Activated T-helper 1 cell treated with Interleukin-2 at 50 U/mL for 16 hours (primary cell): Measurements from ENCODE around the gene CEP85L.
A peak's percentile ranks its signal among the peaks of the same experiment; 100 is the strongest.

ENCODE experiments used
- DNase-seq: peaks from one replicate; pipeline ENCODE4 v3.0.0-alpha.2; 2020; ENCODE audit warnings: low read depth

Gene CEP85L

GRCh38 chr6:118660218-118660569 is 8.8 kb upstream of the CEP85L start:
- DNase-seq: peak; percentile 39

DNA sequence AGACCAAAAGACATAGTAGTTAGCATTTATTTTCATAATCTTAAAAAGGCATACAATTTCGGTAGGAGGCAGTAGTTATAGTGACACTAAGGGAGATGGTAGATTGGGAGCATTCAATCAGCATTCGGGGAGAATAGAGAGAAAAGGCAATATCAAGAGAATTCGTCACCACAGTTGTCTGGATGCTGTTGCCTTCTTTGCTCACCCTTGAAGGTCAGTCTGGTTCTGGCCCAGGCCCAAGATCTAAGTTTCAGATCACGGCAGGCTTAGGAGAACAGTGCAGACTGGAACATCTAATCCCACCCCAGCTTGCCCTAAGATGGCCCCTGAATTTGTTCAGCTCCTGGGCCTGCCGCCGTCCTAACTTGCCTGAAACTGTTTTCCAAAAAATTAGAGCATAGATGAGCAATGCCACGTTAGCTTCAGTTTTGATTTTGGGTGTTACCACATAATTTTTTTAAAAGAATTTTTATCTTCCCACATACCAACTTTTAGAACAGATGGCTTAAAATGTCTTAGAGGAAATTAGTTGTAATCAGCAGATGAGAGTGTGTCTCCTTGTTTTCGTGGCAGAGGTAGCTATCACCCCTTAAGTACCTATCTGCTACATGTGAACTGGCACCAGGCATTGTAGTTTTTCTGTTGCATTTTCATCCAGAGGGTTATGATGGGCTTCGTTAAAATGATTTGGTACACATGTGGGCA is 8.3 kb upstream of the CEP85L start:
- DNase-seq: no peak

- DNase-seq: no peak
Observed at GRCh38 chr6:118656847-118657451, 5.6 kb upstream of the CEP85L start.

- no peak for DNase-seq
Observed at GRCh38 chr6:118652051-118652615, 742 bp upstream of the CEP85L start.

DNA sequence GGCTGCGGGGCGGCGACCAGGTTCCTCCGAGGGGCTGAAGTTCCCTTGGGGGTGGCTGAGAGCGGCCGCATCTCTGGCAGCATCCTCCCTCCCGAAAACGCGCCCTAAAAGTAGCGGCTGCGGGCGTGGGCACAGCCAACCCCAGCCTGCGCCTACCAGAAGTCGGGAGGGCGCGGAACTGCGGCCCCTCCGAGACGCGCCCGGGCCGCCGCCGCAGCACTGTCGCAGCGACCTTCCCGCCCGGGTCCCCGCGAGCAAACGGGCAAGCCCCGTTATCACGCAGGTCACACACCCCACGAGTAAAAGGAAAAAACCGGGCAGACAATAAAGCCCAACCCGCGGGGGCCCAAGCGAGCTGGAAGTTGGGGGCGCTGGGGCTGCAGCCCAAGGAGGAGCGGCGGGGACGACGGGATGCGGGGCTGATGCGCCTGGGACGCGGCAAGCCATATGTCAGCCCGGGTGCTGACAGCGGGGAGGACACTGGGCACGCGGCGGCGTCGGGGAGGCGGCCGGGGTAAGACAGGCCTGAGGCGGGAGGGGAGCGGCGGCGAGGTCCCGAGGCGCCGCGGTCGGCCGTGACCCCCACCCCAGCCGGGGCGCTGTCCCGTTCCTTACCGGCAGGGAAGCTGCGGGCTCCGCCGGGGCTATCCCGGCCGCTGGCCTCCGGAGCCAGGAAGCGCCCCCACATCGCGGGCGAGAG is 659 bp downstream of the CEP85L start:
- DNase-seq: peak; percentile 15

DNA sequence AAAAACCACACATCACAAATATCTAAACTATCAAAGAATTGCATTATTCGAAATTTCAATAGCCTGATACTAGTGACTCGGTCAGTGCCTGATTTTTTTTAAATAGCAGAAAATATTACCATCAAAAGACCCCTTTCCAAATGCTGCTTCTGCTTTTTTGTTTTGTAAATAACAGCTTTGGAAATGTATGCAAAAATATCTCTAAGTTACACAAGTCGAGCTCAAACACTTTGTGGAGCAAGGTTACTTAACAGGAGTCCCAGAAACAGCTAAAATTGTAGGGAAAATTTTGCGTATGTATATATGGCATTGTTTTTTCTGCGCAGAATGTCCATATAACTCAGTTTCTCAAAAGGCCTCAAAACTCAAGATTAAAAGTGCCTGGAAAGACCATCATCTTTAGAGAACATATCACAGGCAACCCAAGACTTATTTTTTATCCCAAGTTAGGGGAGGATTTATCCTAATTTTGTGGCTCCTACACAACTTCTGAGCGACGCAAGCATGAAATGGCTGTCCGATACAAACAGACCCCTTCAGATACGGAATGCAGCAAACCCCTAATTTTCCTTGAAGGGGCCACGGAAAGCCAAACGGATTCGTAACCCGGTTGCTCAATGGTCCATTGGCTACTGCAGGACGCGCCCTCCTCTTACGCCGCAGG is 1.3 kb downstream of the CEP85L start:
- no peak for DNase-seq

DNA sequence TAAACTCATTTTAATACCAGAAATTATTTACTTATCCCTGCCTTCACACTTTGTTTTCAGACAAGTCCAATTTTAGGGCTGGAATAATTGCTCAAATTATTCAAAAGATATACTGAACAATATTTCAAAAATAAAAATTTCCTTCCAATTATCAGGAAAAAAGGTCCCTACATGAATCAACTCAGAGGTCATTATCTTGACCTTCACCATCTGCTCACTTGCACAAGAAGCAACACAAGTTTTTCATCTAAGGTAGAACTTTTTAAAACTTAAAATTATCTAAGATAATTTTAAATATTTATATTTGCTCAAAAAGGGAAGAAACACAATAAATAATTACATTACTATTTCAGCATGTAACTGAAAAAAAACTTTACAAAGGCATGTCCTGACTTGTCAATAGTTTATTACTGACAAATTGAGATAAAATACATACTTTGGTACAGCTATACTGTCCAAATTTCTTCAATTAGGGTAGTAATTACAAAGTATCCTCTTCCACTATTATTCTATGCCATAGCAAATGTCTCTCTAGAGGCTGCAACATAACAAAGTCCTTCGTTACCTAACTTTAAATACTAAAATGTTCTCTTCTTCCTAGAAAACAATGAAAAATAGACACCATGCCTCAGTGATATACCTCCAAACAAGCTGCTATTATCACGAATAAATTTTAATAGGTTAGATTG is 2.4 kb downstream of the CEP85L start:
- no peak for DNase-seq

DNA sequence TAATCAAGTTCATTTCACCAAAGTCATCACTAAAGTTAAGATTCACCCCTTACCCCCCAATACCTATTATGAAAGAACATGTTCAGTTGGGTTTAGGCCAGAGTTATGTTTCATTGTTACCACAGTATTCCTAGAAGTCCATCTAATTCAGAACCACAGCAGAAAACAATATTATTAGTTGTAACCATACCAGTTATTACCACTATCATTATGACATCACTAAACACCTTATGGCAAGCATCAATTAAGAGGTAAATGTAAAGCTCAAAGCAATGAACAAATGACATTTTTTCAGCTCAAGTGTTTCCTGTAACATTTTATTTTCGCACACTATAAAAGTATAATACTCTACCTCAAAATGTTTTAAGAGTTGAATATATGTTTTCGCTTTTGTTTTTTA is 4.4 kb downstream of the CEP85L start:
- no peak for DNase-seq

DNA sequence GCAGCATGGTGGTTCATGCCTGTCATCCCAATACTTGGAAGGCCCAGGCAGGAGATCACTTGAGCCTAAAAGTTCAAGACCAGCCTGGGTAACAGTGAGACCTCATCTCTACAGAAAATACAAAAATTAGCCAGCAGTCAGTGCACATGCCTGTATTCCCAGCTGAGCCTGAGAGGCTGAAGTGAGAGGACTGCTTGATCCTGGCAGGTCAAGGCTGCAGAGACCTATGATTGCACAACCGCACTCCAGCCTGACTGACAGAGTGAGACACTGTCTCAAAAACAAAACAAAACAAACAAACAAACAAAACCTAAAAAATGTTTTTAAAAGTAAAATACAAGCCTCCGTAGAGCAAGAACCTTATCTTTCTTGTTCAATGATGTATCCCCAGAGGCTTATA is 6.0 kb downstream of the CEP85L start:
- no peak for DNase-seq

GRCh38 chr6:118644007-118644406 is 7.4 kb downstream of the CEP85L start:
- no peak for DNase-seq

DNA sequence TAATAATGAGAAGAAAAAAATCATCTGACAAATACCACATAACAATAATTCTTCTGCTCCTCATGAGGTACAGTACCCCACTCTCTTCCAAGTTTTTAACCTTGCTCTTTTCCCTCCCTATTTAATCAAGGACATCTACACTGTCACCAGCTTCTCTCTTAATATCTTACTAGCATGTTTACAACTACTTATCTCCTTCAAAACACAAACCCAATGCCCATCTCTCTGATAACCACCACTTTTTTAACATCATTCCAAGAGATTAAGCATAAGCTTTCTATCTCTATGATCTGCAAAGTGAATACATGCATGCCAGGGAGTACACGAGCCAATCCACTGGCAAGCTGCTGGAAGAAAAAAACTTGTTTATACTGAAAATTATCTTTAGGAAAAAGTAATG is 10.3 kb downstream of the CEP85L start:
- DNase-seq: no peak

- DNase-seq: no peak
Observed at GRCh38 chr6:118639054-118639964, 12.1 kb downstream of the CEP85L start.

- no peak for DNase-seq
Observed at GRCh38 chr6:118638288-118638687, 13.1 kb downstream of the CEP85L start.

DNA sequence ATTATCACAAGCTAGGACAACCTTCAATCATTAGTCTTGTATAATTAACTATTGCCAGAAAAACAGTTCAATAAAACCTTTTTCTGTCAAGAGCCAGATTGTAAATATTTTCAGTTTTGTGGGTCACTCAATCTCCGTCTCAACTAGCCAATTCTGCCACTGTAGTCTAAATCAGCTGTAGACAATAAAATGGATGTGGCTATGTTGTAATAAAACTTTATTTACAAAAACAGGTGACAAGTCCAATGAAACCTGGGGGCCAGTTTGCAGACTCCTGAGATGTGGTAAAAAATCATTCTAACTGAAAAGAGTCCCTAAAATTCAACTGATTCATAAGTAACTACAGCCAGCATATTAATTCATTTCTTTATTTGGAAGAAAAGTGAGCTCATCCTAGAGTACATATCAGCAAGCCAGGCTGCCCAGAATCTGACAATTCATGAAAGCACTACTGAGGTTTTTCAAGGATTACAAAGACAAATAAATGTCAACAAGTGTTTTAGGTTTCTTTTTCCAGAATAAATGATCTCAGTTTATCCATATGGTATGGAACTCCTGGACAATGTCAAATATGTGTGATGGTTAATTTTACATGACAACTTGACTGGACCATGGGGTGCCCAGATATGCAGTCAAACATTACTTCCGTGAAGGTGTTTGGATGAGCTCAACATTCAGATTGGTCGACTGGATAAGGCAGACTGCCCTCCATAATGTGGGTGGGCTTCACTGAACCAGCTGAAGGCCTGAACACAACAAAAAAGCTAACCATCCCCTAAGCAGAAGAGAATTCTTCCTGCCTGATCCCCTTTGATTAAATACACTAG is 15.3 kb downstream of the CEP85L start:
- no peak for DNase-seq

DNA sequence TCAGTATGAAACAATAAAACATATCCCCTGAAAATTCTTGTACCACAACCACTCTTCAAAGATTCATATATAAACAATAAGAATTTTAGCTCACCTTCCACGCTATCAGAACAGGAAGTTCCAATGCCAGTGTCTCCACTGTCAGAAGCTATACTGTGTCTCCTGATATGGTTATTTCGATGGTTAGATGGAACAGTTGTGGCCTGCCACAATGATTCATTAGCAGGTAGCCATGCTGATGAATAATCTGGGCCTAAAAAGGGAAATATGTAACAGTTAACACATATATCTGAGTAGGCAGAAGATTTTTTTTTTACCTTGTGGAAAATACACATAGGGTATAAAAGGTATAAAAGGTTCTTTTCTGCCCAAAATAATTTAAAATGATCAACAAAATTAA is 19.0 kb downstream of the CEP85L start:
- no peak for DNase-seq

DNA sequence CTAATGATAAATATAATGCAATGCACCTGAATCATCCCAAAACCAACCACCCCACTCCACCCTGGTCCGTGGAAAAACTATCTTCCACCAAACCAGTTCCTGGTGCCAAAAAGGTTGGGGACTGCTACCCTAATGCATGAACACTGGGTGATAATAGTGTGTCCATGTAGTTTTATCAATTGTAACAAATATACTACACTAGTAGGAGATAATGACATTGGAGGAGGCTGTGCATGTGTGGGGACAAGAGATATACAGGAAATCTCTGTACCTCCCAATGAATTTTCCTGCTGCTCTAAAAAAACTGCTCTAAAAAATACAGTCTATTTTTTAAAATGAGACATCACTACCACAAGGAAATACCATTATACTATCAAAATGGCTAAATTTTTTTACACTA is 20.5 kb downstream of the CEP85L start:
- DNase-seq: no peak

- no peak for DNase-seq
Observed at GRCh38 chr6:118630067-118630466, 21.3 kb downstream of the CEP85L start.

DNA sequence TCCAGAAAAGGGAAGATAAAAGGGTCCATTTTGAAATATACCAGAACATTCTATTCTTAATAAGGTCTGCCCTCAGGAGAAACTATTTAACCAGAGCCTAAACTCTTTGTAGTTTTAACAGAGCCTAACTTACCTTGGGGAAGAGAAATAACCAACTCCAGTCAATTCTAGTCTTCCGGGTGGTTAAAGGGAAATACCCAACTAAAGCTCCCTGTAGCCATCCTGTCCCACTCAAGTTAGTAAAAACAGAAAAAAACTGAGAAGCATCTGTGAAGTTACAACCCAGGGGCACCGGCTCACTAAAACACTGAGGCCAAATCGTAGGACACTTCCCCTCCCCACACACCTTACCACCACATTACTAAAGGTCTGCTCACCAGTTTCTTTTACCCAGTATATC is 23.7 kb downstream of the CEP85L start:
- no peak for DNase-seq

DNA sequence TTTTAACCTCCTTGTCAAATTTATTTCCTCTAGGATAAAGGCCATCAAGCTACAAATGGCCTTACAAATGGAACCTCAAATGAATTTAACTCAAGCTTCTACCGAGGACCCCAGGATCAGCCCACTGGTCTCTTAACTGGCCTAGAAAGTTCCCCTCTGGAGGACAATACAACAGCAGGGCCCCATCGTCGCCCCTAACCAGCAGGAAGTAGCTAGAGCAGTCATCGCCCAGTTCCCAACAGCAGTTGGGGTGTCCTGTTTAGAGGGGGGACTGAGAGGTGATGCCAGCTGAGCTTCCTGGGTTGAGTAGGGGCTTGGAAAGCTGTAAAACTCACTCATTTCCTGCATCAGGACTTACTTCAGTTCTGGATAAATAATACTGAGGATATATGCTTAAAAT is 25.6 kb downstream of the CEP85L start:
- DNase-seq: no peak

DNA sequence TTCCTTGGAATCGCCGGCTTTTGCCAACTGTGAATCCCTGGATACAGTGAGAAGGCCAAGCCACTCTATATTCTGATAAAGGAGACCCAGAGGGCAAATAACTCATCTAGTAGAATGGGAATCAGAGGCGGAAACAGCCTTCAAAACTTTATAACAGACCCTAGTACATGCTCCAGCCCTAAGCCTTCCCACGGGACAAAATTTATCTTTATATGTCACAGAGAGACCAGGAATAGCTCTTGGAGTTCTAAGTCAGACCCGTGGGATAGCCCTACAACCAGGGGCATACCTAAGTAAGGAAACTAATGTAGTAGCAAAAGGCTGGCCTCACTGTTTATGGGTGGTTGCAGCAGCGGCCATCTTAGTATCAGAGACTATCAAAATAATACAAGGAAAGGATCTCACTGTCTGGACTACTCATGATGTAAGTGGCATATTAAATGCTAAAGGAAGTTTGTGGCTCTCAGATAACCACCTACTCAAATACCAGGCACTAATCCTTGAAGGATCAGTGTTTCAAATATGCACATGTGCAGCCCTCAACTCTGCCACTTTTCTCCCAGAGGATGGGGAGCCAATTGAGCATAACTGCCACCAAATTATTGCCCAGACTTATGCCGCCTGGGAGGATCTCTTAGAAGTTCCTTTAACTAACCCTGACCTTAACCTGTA is 29.5 kb downstream of the CEP85L start:
- DNase-seq: no peak
